Measurements from ENCODE around the gene PRKCB.

DNA sequence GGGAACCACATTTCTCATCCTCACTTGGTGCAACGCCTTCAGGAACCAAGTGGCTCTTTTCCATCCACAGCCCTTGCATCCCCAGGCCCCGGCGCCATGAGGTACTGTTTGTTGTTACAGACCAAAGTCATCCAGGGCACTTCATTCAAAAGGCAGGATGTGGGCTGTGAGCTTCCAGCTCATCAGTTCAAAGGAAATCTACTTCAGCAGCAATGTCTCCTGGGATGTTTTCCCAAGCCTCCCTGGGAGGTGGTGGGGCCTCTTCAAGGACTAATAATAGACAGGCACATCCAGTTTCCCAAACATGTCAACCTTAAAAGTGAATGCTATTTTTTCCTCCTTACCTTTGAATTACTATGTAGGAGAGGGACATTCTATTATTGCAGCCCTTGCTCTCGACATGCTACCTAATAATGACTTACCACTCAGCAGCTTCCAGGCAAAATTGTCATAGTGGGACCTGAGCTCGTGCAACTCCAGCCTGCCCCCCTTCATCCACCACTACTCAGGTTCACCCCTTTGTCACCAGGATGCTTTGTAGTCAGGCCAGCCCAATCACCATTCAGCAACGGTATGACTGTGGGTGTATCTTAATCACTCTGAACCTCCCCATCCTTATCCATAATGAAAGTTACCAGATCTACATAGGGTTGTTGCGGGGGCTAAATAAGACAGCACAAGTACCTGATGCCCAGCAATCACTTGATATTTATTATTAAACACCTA is 1.7 kb upstream of the PRKCB start:
- TF ChIP-seq, protein P1, sequence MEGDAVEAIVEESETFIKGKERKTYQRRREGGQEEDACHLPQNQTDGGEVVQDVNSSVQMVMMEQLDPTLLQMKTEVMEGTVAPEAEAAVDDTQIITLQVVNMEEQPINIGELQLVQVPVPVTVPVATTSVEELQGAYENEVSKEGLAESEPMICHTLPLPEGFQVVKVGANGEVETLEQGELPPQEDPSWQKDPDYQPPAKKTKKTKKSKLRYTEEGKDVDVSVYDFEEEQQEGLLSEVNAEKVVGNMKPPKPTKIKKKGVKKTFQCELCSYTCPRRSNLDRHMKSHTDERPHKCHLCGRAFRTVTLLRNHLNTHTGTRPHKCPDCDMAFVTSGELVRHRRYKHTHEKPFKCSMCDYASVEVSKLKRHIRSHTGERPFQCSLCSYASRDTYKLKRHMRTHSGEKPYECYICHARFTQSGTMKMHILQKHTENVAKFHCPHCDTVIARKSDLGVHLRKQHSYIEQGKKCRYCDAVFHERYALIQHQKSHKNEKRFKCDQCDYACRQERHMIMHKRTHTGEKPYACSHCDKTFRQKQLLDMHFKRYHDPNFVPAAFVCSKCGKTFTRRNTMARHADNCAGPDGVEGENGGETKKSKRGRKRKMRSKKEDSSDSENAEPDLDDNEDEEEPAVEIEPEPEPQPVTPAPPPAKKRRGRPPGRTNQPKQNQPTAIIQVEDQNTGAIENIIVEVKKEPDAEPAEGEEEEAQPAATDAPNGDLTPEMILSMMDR (IDR thresholded peaks at IDR 0.05) = no peak
- TF ChIP-seq POLR2A (IDR thresholded peaks at IDR 0.05) = no peak
